Measurements from ENCODE around the gene SLC43A3.
"Not testable (repeated sequence)": the region's sequence is repeated elsewhere in the genome, so short reads cannot be mapped to it uniquely, and the experiment has no call there.

The SLC43A3 gene

DNA sequence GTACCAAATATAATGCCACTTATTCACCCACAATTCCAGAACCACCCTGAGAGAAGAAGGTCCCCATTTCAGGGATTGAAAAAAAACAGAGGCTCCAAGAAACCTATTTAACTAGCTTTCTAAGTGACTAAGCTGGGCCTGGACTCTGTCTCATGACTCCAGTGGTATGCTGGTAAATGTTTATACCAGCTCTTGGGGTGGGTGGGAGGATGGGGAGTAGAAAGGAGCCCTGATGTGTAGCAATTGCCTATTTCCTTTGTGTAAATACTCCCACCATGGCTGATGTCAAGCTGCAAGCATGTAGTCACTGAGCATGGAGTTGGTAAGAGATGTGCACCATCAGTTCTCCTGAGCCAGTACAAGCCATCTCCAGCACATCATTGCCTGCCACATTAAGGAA is 48.7 kb downstream of the SLC43A3 start:
- DNase-seq (ENCODE audit: low read depth) = no peak

DNA sequence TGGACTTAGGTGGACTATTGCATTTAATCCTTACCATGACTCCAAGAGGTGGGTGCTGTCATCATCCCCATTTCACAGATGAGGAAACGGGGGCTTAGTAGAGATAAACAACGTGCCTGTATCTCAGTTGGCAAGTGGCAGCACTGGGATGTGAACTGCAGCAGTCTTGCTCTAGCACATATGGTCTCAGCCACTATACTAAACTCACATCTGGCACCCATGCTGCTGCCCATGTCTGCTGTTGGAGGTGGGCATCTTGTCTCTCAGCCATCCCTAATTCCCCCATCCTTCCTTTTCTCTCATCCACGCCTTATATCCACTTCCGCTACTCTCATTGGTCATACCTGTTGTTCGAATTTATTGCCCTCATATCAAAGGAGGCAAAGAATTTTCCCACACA is 49.8 kb downstream of the SLC43A3 start:
- DNase-seq (ENCODE audit: low read depth) = no peak

DNA sequence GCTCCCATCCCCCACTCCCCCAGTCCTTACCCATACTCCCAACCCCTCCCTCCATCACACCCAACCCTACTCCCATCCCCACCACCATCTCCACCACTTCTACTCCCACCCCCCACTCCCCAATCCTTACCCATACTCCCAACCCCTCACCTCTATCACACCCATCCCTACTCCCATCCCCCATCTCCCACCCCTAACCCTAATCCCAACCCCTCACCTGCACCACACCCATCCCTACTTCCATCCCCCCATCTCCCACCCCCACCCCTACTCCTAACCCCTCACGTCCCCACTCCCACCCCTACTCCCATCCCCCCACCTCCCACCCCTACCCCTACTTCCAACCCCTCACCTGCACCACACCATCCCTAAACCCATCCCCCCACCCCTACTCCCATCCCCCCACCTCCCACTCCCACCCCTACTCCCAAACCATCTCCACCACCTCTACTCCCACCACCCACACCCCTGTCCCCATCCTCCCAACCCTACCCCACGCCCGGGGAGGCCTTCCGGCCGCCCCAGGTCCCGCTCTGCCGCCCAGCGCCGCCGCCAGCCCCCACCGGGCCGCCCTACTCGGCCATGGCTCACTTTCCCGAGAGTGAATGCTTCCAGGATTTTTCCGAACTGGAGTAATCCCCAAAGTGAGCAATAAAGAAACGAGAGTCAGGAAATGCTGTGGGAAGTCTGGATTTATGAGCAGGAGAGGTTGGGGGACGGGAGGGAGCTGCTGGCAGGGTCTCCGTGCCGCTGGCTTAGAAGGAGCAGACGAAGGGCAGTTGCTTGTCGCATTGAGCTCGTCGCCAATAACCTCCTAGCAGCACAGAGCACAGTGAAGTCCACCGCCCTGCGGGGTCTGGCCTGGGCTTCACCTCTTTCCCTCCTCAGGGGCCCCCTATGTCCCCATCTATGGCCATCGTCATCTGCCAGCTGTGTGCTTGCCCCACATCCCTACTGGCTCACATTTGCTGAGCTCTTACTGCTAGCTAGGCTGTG is 50.5 kb downstream of the SLC43A3 start:
- no peak for DNase-seq (ENCODE audit: low read depth)

DNA sequence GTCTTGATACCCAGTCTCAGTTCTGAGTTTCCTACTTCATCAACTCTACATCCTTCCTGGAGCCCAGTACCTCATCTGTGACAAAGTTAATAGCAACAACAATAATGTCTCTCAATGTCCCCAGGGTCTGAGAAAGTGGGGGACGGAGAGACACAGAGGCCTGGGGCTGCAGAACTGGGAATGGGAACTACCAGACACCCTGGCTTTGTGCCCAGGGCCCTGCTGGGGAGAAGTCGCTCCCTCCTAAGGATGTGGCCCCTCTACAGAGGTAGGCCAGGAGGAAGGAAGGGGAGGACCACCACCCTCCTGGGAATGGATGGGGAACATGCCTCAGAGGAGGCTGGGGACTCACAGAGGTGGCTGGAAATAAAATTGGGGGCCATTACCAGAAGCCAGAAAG is 51.4 kb downstream of the SLC43A3 start:
- no peak for DNase-seq (ENCODE audit: low read depth)

DNA sequence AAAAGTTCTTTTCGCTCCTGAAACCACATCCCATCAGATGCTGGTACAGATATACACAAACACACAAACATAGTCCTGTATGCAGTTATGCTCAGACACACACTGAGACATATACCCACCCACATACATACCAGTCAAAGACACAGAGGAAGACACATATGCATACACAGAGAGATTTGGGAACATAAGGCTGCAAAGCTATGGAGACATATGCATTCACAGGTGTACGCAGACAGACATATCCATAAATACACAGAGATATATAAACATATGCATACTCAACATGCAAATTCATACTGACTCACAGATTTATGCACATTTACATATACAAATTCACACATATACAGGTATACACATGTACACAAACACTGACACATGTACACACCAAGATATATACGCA is 52.0 kb downstream of the SLC43A3 start:
- no peak for DNase-seq (ENCODE audit: low read depth)

DNA sequence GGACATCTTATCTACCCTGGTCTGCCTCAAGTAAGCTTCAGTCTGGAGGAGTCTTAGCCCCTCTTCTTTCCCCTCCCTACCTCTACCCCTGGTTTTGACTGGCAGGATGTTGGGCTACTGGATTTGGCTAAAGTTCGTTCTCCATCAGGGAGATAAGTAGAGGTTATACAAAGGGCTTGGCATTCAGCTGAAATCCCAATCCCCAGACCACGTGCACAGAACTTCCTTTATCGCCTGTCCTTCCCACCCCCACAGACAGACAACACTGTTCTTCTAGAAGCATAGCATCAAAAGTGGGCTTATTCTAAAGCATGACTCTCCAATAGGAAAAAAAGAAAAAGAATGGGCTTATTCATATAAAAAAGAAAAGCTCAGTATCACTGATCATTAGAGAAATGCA is 53.8 kb downstream of the SLC43A3 start:
- DNase-seq (ENCODE audit: low read depth) = no peak

DNA sequence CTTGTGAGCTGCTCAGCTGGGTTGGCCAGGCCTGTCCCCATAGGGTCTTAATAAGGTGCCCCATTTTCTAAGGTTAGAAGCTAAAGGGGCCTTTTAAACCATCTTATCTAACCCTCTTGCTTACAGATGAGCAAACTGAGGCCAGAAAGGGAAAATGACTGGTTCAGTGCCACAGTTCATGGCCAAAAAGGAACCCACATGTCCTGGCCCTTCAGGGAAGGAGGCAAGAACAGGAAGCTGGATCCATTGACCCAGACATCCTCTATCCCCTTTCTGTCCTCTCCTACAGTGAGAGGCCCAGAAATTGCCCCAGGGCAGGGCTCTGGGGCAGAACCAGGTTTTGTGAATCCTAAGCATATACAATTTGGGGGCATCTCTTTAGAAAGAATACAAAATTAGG is 56.0 kb downstream of the SLC43A3 start:
- DNase-seq (ENCODE audit: low read depth) = no peak

DNA sequence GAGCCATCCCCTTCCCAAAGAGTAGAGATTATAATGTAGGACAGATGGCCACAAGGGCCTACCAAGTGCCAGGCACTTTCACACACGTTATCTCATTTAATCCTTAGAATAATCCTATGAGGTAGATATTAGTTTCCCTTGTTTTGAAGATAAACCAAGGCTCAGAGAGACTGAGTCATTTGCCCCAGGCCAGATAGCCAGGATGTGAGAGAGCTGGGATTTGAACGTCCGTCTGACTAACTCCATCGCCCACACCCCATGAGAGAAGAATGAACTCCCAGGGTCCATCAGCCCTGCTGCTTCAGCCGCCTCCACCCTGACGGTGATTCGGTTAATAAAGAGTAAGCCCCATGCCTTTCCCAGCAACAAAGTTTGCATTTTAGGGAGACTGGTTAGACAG is 56.7 kb downstream of the SLC43A3 start:
- no peak for DNase-seq (ENCODE audit: low read depth)

DNA sequence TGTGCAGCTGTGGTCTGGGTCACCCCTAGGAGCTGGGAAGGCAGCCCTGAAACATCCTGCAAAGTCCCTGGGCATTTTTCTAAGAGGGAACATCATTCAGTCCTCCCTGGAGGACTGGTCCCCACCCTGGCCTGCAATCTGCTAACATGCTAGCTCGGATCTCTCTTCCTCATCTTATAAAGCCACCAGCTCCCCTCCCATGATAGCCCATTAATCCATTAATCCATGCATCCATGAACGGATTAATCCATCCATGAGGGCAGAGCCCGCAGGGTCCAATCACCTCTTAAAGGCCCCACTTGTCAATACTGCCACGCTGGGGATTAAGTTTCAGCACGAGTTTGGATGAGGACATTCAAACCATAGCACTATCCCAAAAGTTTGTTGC is 58.1 kb downstream of the SLC43A3 start:
- DNase-seq (ENCODE audit: low read depth) = no peak

DNA sequence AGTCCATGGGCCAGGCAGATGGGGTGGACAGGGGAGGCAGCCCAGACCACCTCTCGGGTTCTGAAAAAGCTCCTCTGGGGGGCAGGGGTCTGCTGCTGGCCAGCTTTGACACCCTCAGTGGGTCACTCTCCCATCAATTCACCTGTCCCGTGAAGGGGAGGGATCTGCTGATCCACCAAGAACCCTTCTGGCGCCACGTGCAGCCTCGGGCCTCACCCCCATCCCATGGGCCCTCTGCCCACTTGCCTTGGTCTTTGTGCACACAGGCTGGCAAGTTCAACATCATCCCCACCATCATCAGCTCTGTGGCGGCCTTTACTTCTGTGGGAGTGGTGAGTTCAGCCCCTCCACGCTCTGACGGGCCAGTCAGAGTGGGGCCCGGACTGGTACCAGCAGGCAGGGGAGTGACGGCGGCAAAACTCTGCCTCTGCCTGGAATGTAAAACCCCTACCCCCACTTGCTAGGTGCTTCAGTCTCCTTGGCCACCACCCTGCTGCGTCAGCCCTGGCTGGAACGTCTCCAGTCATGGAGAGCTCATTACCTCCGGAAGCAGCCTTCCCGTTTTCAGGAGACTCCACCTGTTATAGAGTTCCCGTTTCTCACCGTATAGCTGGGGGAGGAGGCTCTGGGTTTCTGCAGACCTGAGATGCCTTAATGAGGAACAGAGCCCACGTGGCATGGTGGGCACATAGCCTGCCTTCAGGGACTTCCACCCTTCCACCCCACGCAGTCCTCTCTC is 58.6 kb downstream of the SLC43A3 start:
- no peak for DNase-seq (ENCODE audit: low read depth)

DNA sequence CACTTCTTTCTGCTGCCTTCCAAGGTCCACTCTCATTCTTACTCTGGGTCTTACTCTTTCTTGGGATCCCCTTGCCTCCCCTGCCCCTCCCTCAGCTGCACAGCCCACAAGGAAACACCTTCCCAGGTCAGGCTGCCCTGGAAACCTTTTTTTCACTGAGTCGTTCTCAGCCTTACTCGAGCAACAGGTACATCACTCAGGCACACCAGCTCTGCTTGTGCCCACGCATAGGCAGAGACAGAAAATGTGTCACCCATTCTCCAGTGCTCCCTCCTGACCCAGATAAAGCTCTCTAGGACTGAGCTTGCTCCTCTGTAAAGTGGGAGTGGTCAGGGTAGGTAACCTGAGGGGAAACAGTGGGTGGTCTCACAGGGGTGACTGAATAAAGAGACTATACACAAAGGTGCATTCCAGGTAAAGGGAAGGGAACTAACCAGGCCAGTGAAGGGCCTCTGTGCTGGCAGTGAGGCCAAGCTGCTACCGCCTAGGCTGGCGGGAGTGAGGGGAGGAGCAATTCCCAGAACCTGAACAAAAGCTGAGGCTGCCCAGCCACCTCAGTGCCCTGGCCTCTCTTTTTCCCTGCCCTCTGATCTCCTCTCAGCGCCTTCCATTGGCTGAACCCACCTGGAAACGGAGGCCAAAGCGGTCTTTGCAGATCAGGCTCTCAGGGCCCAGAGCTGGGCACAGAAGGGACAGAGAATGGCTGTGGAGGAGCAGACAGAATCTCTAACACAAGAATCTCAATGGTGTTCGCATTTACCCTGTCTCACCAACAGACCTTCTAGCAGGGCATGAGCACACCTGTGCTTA is 61.9 kb downstream of the SLC43A3 start:
- no peak for DNase-seq (ENCODE audit: low read depth)

DNA sequence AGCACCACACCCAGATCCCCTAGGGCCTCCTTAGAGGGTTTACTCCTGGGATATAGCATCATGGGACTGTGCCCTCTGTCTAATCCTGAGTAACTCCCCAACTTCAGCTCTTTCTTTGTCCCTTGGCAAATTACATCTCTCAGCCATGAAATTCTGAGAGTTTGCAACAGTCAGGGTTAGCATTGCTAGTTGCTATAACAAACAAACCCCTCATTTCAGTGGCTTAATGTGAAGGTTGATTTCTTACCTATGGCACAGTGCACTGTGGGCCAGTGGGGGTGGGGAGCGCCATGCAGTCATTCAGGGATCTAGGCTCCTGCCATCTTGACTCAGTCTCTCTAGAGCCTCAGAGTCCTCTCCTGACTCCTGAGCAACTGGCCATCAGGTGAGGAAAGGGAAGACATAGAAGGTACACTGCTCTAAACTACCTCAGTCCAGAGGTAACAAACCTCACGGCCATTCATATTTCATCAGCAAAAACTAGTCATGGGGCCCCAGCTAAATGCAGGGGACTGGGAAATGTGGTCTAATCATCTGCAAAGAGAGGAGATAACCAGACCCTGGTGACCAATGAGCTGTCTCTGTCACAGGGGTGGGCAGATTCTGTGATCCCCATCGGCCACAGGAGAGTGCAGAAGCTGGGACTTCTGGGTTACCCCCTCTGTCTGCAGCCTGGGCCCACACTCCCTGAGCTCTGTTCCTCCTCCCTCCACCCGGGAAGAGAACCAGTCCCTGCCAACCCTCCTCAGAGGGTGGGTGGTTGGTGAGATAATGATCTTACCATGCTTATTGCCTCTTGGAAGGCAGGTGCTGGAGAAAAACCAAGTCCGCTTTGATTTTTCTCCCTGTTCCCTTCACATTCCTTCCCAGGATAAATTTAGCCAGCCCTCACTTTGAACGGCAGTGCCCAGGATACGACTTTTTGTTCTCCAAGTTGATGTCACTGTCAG is 63.5 kb downstream of the SLC43A3 start:
- no peak for DNase-seq (ENCODE audit: low read depth)

DNA sequence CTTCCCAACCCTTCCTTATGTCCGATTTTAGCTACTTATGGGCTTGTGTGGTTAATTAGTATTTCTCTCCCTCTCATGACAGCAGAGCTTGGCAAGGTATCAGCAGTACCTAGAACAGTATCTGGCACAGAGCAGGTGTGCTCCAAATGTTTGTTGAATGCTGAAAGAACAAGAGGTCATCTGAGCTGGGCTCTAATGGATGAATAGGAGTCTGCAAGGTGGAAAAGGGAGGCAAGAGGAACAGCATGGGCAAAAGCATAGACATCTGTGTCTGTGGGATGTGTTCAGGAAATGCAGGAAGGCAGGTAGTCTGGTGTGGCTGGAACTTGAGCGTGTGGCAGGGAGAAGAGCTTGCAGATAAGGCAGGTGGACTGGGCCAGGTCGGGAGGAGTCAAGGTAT is 65.0 kb downstream of the SLC43A3 start:
- no peak for DNase-seq (ENCODE audit: low read depth)

DNA sequence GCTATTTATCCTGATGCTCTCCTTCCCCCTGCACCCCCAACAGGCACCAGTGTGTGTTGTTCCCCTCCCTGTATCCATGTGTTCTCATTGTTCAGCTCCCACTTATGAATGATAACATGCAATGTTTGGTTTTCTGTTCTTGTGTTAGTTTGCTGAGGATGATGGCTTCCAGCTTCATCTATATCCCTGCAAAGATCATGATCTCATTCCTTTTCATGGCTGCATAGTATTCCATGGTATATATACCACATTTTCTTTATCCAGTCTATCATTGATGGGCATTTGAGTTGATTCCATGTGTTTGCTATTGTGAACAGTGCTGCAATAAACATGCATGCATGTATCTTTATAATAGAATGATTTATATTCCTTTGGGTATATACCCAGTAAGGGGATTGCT is 65.5 kb downstream of the SLC43A3 start:
- not testable (repeated sequence) for DNase-seq (ENCODE audit: low read depth)

DNA sequence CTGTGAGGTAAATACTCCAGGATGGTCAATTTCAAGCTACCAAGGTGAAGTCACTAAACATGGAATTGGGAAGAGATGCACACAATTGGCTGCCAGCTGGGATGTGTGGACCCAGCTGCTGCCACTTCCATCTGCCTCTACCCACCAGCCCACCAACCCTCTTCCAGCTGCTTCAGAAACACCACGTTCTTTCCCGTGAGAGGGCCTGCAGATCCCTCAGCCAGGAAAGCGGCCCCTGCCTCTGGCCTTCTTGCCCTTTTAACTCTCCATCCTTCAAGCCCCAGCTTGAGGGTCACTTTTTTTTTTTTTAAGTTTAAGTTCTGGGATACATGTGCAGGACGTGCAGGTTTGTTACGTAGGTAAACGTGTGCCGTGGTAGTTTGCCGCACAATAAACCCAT is 65.9 kb downstream of the SLC43A3 start:
- no peak for DNase-seq (ENCODE audit: low read depth)

DNA sequence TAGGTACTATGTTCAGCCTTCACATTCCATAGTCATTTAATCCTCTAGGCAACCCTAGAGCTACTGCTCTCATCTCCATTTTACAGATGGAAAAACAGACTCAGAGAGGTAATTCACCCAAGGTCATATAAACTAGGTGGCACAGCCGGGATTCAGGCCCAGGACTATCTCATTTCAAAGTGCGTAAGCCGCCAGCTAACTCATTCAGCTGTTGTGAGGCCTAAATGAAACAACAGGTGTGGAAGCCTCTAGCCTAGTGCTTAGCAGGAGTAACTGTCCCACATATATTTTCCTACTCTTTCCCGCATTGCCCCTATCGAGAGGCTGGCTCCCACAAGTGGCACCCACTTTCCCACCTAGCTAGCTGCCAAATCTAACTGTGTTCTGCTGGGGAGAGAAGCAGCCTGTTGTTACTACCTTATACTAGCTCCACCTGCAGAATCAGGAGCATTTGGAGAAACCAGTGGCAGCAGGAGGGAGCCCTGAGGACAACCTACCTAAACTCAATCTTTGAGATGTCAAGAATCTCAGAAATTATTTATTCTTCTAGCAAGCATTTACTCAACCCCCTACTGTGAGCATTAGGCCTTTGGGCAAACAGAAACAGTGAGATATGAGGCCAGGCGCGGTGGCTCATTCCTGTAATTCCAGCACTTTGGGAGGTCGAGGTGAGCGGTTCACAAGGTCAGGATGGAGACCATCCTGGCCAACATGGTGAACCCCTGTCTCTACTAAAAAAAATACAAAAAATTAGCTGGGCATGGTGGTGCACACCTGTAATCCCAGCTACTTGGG is 66.8 kb downstream of the SLC43A3 start:
- no peak for DNase-seq (ENCODE audit: low read depth)

DNA sequence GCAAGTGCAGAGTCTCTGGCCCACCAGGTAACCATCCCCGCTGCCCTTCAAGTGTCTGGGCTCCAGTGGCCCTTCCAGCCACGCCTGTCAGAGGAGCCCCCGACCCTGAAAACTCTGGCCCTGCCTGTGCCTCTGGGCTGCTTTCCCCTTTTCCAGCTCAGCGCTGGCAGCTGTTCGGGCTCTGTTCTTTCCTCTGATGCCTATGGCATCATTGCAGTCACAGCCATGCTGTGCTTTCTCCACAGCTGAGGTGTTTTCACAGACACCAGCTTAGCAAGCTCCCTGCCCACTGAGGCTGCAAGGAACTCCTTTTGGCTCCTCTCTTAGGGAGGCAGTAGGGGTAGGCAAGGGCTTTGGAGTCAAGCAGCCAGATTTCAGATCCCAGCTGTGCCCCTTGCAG is 67.5 kb downstream of the SLC43A3 start:
- no peak for DNase-seq (ENCODE audit: low read depth)

DNA sequence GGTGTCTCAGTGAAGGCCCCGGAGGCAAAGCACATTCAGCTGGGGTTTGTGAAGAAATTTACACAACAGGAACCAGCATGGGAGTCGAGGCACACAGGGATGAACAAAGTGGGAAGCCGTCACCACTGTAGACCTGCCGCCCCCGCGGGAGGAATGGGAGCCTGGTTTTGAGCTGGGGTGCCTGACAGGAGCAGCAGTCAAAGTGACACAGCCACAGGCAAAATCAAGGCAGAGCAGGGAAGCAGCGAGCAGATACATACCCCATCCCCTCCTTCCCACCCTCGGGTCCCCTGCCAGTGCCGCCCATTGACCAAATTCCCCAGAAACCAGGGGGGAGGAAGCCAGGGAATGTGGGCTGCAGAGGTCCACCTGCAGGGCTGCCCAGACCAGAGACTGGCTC is 67.9 kb downstream of the SLC43A3 start:
- DNase-seq (ENCODE audit: low read depth) = no peak

DNA sequence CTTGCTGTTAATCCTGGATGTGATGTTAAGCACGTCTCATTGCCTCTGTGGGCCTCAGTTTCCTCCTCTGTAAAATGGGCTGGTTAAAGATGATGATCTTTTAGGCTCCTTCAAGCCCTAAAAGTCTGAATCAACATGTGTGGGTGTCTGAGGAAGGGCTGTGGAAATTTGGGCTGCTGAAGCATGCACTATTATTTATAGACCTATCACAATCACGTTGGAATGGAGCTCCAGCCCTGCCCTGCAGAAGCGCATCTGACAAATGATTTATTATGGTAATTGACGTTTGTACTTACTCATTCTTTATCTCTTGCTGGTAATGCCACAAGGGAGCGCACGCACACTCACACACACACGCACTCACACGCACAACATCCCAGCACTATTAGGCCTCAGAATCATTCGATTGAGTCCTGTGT is 68.4 kb downstream of the SLC43A3 start:
- DNase-seq (ENCODE audit: low read depth) = no peak

DNA sequence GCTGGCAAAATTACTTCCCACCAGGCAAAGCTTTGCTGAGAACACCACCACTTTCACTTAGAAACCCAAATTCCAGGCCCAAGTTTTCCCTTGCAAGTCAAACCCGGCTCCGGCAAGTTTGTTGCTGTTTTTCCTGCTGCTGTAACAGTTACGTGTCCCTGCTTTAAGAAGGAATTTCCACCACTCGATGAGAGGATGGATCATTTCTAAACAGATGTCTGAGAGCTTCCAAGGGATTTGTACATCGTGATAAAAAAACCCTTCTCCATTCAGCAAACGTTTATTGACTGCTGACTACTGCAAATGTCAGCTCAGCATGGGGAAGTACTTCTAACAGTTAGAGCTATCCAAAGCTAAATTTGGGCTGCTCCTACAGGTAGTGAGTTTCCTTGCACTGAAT is 69.1 kb downstream of the SLC43A3 start:
- no peak for DNase-seq (ENCODE audit: low read depth)

DNA sequence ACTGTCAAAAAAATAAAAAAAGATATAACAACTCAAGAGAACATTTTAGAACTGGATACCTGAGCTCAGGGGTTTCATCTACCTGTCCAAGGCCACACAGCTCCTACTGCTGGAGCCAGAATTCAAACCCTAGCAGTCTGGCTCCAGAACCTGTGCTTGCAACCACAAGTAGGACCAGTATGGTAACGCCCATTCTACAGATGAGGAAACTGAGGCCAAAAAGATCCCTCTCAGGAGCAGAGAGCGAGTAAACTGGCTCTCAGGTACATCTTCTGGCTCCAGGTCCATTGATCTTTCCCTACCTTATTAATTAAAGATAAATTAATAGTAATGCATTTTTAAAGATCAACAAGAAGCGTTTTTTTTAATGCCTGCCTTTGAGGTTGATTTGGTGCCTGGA is 69.6 kb downstream of the SLC43A3 start:
- no peak for DNase-seq (ENCODE audit: low read depth)

Measured in activated T-helper 1 cell treated with Interleukin-2 at 50 U/mL for 16 hours (primary cell).